ENCODE results near the gene AGAP1. TPM values are rescaled to one million over a fixed set of nuclear protein-coding genes. Genes with fewer than 3 reads are reported as not detected.

Gene AGAP1
- total RNA-seq, 1 experiment from 2014 or later, result 25.8 TPM

DNA sequence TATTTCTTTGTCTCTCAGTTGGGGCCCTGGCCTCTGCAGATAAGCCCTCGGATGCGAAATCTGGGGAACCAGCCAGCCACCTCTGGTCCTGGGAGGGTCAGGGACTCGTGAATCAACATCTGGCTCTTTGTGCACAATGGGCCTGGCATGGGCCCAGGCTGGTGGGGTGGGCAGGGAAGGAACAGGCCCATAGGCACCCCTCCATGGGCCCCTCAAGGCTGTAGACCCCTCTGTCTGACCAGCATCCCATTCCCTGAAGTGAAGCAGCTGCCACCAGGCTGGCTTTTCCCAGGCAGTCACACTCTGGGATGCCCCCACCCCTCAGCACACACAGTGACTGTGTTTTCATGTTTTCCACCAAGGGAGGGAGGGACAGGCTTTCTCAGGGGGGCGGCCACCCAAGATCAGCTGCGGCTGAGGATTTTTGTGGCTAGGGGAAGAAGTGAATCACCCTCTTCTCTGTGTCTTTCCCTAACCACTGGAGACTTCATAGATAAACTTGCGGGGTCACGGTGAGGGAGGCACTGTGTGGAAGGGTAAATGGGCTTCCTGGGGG is 166.0 kb downstream of the AGAP1 start:
- Histone ChIP-seq H2AK5ac (ENCODE audit: insufficient read length, low read length) (no peak overlapping the region), H3K9me3 (ENCODE audit: control insufficient read depth, low read depth, low read length) (peaks cover 7% of the 10 kb centered on the region), H4K8ac (replicated peaks; ENCODE audit: insufficient read length, low read depth, low read length) (no peak overlapping the region), H3K56ac (ENCODE audit: insufficient read length, low read depth, low read length) (no peak overlapping the region), H3K14ac (ENCODE audit: insufficient read depth, low read length) (no peak overlapping the region), H3K23me2 (ENCODE audit: insufficient read length, low read depth, low read length, poor library complexity, severe bottlenecking) (peaks cover 5% of the 10 kb centered on the region), H3T11ph (ENCODE audit: low read length) (no peak overlapping the region), H2AFZ (ENCODE audit: low read length) (no peak overlapping the region), H2BK20ac (ENCODE audit: low read depth, low read length, poor library complexity, severe bottlenecking) (no peak overlapping the region), H3K4me2 (ENCODE audit: insufficient read depth, insufficient read length, low read length) (no peak overlapping the region), H2BK15ac (ENCODE audit: low read depth, low read length) (no peak overlapping the region), H3K4me1 (ENCODE audit: insufficient read depth, low read length) (peaks cover 28% of the 10 kb centered on the region; the same call in 1 of the 2 replicates), H4K91ac (ENCODE audit: insufficient read length, low read depth, low read length) (no peak overlapping the region), H3K27me3 (ENCODE audit: insufficient read depth, low read length) (no peaks in the 10 kb centered on the region), H3K9ac (ENCODE audit: extremely low read depth, insufficient read length, low read length) (no peak overlapping the region), H3K18ac (ENCODE audit: insufficient read length, low read depth, low read length) (no peak overlapping the region), H2BK120ac (ENCODE audit: low read depth, low read length, poor library complexity, severe bottlenecking) (no peak overlapping the region), H2BK5ac (ENCODE audit: insufficient read length, low read length) (no peak overlapping the region), H3K79me1 (ENCODE audit: insufficient read depth, low read depth, low read length, poor library complexity, severe bottlenecking) (peaks cover 2% of the 10 kb centered on the region), H4K5ac (ENCODE audit: insufficient read length, low read depth, low read length) (no peak overlapping the region), H3K79me2 (ENCODE audit: insufficient read depth, low read length) (peaks cover 2% of the 10 kb centered on the region; the same call in 1 of the 2 replicates), H3K23ac (ENCODE audit: insufficient read length, low read depth, low read length) (no peak overlapping the region), H3K4ac (ENCODE audit: low read depth, low read length) (no peak overlapping the region), H2BK12ac (ENCODE audit: insufficient read length, low read depth, low read length) (no peak overlapping the region), H4K20me1 (ENCODE audit: control insufficient read depth, insufficient read depth, insufficient read length) (no peaks in the 10 kb centered on the region), H3K27ac (ENCODE audit: insufficient read length, low read depth, low read length) (no peak overlapping the region)
- H3K36me3 Mint-ChIP-seq (ENCODE audit: insufficient read depth in 1 of 3, low read depth in 3 of 3), result peaks cover 0 to 17% (median 0%) of the 10 kb centered on the region in 3 experiments; a peak in 4 of 7 replicates
- peaks cover 77 to 78% of the 10 kb centered on the region in 2 experiments for H3K4me1 Mint-ChIP-seq
- H3K27me3 Mint-ChIP-seq (ENCODE audit: low read depth), result peaks cover 11% of the 10 kb centered on the region
- no peak for DNase-seq
- no CpG with 5 or more reads among the region's 7 CpGs for WGBS (ENCODE audit: extremely low coverage, insufficient read length, low lambda C conversion rate)
- peak overlapping the region in 1 of 3 experiments; percentile 54; a peak in 2 of 7 replicates for H3K27ac Mint-ChIP-seq
- TF ChIP-seq, protein P1, sequence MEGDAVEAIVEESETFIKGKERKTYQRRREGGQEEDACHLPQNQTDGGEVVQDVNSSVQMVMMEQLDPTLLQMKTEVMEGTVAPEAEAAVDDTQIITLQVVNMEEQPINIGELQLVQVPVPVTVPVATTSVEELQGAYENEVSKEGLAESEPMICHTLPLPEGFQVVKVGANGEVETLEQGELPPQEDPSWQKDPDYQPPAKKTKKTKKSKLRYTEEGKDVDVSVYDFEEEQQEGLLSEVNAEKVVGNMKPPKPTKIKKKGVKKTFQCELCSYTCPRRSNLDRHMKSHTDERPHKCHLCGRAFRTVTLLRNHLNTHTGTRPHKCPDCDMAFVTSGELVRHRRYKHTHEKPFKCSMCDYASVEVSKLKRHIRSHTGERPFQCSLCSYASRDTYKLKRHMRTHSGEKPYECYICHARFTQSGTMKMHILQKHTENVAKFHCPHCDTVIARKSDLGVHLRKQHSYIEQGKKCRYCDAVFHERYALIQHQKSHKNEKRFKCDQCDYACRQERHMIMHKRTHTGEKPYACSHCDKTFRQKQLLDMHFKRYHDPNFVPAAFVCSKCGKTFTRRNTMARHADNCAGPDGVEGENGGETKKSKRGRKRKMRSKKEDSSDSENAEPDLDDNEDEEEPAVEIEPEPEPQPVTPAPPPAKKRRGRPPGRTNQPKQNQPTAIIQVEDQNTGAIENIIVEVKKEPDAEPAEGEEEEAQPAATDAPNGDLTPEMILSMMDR (conservative IDR thresholded peaks at IDR 0.05), result no peak
- peaks cover 0 to 11% of the 10 kb centered on the region in 2 experiments; a peak in 1 of 5 replicates for H3K9me3 Mint-ChIP-seq
- H3K4me3 Mint-ChIP-seq, result peak overlapping the region in 1 of 2 experiments; percentile 27; a peak in 1 of 5 replicates

Measured in H9 (cell line).